ENCODE measurements around the gene CCS.
A peak's percentile ranks its signal among the peaks of the same experiment; 100 is the strongest.
"Not testable (repeated sequence)": the region's sequence is repeated elsewhere in the genome, so short reads cannot be mapped to it uniquely, and the experiment has no call there.

The CCS gene

DNA sequence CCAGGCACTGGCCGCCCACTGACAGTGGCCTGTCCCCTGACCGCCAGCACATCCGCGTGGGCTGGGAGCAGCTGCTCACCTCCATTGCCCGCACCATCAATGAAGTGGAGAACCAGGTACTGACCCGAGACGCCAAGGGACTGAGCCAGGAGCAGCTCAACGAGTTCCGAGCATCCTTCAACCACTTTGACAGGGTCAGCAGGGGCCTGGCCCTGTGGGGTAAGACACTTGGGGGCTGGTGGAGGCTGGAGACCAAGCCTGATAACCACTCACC lies 31.1 kb upstream of the CCS start:
- no peak for DNase-seq

GRCh38 chr11:66562275-66562674 lies 30.7 kb upstream of the CCS start:
- no peak for DNase-seq

DNA sequence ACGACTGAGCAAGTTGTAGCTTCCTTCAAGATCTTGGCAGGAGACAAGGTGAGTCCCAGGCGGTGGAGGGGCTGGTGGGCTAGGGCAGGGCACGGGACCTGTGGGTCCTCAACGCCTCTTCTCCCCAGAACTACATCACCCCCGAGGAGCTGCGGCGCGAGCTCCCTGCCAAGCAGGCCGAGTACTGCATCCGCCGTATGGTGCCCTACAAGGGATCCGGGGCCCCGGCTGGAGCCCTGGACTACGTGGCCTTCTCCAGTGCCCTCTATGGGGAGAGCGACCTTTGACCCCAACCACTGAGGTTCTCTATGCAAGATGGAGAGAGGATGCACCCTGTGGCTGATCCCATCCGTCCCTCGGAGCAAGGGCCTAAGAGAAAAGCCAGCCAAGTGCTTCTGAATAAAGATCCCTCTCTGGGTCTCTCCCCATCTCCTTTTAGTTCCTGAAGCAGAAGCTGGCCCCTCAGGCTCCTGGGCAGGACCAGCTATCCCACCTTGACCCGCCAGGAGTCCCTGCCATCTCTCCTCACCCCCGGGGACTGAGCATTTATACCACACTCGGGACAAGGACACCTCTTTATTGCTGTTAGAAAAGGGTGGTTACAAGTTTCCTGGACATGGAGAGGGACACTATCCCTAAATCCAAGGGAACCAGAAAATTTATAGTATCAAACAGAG lies 29.9 kb upstream of the CCS start:
- DNase-seq: no peak

GRCh38 chr11:66563832-66564231 lies 29.2 kb upstream of the CCS start:
- no peak for DNase-seq

DNA sequence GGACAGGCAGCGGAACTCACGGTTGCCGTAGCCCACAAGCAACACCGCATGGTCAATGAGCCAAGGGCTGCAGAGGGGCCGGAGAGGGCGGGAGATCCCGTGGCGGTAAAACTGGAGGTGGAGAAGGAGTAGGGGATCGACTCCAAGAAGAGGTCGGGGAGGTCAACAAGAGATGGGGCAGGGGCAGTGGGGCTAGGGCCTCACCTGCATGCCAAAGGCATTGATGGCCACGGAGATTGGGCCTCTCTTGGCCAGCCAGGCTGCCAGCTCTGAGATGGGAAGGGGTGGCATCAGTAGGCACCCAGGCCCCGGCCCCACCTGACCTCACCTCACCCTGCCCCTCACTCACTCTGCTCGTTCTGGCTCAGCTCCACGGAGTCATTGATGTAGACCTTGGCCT lies 28.4 kb upstream of the CCS start:
- DNase-seq: no peak

- no peak for DNase-seq
Measured at GRCh38 chr11:66564984-66565383, 28.0 kb upstream of the CCS start.

DNA sequence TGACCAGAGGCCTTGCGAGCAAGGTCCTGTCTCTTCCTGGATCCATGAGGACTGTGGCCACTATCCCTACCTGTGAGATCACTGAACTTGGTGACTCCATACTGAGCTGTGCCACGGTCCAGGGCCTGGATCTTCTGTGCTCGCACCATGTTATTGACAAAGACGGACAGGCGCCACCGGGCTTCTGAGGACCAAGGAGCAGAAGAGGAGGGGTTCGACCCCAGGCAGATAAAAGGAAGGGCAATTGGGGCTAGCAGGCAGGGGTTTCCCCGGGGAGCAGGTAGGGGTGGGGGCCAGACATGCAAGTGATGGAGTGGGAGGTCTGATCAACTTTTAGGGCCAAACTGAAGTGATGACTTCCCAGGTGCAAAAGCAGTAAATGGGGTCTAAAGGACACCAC lies 26.8 kb upstream of the CCS start:
- DNase-seq: no peak

DNA sequence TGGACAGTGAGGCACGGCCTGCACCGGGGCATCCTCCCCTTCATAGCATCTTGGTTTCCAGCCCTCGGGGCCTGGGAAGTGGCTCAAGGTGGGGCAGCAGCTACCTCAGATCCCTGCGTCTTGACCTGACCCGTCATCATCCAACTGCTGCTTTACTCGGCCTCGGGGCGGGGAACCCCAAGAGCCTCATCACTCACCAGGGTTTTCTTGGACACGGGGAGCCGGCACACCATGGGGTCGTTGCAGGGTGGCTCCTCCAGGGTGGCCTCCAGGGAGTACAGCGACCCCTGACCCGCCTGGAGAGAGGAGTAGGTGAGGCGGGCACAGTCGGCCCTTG lies 25.2 kb upstream of the CCS start:
- no peak for DNase-seq

GRCh38 chr11:66568124-66568916 lies 24.7 kb upstream of the CCS start, which contains the start of gene CTSF:
CTSF (minus strand) TSS chr11:66568606; CDS start chr11:66568486, 120 bp downstream.
- peak; percentile 88 for DNase-seq

DNA sequence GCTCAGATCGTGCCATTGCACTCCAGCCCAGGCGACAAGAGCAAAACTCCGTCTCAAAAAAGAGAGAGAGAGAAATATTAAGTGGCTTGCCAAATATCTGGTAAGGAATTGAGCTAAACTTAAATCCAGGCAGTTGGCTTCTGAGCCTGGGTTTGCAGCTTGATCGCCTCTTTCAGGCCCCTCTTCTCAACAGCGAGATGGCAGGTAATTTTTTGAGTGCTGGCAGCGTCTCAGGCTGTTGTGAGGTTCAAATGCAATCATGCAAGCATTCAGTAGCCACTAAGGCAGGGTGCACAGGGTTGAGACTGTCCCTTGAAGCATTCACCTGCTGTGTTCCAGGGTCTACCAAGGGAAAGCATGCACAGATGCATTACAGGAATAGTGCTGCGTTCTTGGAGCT lies 23.9 kb upstream of the CCS start:
- DNase-seq: no peak

DNA sequence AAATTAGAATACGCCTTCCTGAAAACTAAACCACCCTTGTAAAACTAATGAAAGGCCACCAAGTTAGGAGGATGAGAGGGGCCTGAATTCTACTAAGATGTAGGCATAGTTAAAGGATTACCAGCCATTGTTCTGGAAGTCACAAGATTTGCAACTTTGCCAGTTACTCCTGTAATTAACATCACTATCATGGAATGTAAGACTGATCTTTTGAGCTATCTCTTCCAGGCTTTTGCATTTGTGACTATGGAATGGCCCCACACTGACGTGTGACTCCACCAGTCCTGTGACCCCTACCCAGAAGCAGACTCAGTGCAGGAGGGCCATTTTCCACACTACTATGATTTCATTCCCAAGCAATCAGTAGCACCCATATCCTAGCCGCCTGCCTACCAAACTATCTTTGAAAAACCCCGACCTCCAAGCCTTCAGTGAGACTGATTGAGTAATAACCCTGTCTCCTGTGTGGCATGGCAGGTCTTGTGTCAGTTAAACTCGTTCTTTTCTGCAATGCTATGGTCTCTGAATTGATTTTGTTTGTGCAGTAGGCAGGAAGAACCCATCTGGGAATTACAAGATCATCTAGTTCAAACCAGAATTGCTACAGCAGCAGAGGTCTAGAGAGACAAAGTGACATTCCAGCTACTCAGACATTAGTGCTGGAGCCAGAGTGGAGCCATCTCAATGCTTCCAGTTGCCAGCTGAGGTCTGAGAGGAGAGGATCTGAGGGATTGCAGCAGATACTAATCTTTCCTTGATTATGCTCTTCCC lies 22.7 kb upstream of the CCS start:
- DNase-seq: no peak

DNA sequence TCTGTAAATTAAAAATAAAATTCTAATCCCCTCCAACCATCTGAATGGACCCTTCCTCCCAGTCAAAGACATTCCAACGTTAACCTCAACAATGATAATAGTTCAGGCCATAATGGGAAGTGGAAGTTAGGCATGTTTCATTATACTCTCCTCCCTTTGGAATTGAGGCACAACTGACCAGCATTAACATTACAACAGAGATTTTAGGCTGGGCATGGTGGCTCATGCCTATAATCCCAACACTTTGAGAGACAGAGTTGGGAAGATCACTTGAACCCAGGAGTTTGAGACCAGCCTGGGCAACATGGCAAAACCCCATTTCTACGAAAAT lies 22.2 kb upstream of the CCS start:
- DNase-seq: no peak

GRCh38 chr11:66579017-66579606 lies 13.9 kb upstream of the CCS start:
- peak; percentile 90 for DNase-seq

DNA sequence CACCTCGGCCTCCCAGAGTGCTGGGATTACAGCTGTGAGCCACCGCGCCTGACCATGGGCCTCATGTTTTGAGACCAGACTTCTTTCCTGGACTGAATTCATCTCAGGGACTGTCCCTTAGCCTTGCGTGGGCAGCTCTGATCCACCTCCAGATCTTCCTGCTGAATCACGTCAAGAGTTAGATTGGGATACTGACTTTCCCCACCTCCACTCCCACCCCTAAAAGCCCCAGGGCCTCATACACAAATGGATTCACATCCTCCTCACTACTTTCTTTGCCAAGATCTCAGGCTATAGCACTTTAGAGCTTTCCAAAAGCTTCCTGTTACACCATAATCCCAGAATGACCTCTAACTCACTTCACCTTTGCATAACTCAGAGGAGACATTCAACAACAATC lies 12.2 kb upstream of the CCS start:
- DNase-seq: peak; percentile 54

- no peak for DNase-seq
Measured at GRCh38 chr11:66581261-66581660, 11.7 kb upstream of the CCS start.

DNA sequence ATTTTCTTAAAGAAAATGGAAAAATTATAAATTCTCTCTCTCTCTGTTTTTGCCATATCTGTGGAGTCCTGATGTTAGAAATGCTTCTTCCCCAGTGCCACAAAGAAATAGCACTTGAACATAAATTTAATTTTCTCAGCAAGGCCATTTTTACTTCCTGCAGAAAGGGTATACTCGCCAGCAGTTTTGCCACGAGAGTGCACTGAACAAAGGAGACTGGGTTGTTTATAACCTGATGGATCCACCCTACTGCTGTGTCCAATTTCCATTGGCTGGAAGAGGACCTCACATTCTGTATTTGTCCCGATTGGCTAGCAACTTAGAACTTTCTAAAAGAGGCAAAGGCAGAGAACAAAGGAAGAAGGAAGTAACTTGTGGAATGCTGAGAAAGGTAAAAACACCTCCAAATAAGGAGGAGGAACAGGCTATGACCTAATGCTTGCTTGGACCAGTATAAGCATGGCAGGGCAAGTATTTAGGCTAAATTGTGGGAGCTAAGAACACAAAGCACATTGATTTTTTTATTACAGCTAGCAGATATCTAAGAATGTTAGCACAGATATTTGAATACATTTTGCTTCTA lies 10.3 kb upstream of the CCS start:
- DNase-seq: not testable (repeated sequence)

DNA sequence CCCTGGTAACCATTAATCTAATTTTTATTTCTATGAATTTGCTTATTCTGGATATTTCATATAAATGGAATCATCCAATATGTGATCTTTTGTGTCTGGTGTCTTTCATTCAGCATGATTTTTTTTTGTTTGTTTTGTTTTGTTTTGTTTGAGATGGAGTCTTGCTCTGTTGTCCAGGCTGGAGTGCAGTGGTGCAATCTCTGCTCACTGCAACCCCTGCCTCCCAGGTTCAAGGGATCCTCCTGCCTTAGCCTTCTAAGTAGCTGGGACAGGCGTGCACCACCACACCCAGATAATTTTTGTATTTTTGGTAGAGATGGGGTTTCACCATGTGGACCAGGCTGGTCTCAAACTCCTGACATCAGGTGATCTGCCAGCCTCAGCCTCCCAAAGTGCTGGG lies 7.5 kb upstream of the CCS start:
- DNase-seq: not testable (repeated sequence)

DNA sequence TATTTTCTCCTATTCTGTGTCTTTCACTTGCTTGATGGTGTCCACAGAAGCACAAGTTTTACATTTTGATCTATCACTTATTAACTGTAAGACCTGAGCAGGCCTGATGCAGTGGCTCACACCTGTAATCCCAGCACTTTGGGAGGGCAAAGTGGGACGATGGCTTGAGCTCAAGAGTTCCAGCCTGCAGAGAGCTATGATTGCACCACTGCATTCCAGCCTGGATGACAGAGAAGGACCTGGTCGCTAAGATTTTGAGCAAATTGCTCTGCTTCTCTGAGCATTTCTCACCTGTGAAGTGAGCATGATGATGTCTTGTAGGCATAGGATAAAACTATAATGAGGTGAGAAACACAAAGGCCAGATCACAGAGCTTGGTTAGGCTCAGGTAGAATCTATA lies 6.8 kb upstream of the CCS start:
- no peak for DNase-seq

DNA sequence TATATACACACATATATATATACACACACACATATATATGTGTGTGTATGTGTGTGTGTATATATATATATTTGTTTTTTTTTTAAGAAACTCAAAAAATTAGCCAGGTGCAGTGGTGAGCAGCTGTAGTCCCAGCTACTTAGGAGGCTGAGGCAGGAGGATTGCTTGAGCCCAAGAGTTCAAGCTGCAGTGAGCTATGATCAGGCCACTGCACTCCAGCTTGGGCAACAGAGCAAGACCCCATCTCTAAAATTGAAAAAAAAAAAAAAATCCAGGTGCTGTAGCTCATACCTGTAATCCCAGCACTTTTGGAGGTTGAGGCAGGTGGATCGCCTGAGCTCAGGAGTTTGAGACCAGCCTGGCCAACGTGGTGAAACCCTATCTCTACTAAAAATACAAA lies 3.7 kb upstream of the CCS start:
- not testable (repeated sequence) for DNase-seq

DNA sequence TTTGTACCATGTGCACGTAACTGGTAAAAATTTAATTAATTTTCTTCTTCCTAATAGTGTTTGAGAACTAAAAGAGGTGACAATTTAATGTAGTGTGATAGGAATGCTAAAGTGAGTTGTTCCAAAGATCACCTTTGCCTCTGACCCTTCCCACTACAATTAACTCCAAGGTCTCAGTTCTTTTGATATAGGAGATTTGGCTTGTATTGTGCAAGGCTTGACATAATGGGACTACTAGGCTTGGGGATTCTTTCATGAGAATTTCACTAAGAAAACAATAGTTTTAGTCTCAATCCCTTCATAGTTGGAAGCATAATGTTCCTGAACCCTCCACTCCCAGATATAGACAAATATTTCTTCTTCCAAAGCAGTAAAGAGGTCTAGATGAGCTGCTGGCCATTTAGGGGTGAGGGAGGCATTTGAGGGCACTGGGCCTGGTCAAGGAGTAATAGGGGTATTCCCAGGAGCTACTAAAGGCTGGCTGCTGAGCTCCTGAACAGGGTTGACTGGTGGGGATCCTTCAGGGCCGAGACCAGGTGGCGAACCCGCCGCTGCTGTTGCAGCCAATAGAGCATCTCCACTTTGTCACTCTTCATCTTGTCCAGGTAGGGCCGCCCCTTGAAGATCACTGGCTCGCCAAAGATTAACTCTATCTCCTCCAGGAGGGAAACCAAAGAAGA lies 2.8 kb upstream of the CCS start:
- DNase-seq: no peak

DNA sequence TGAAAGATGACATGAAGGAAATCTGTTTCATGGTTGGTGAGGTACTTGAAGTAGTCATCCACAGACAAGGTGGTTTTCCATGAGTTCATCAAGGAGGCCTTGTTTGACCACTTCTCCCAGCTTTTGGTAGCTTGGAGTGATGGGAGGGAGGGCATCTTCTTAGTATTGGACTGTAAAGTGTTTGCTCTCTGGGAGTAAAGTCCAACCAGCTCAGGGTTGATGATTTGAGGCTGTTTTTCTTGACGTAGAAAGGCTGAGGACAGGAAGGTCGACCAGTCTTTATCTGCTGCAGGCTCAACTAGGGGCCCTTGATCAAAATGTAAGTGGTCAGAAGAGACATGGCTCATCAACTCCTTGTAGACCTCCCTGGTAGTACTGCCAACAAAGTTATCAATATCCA lies 1.8 kb upstream of the CCS start:
- DNase-seq: no peak

GRCh38 chr11:66593303-66593635 lies 284 bp downstream of the CCS start:
- no peak for DNase-seq

DNA sequence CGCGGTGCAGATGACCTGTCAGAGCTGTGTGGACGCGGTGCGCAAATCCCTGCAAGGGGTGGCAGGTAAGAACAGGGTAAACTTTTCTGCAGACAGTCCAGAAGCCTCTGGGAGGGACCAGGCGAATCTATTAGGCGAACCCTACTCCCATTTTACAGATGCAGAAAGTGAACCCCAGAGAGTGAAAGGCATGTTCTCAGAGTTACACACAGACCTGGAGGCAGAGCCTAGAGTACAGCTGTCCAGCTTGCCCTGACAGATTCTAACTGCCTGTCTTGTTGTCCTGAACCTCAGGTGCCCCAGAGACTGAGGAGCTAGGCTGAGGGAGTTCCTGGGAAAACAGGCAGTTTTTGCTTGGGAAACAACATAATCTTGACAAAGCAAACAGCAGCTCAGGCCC lies 665 bp downstream of the CCS start:
- no peak for DNase-seq

Data from suppressor macrophage treated with lipopolysaccharide for 4 hours (primary cell).